ENCODE results near the gene MAN1C1. TPM values are rescaled to one million over a fixed set of nuclear protein-coding genes. Genes with fewer than 3 reads are reported as not detected.
A peak's percentile ranks its signal among the peaks of the same experiment; 100 is the strongest.

The MAN1C1 gene
- total RNA-seq, 1 donor from 2014 or later: 6.6 TPM

- no peak for DNase-seq (ENCODE audit: low read depth)
These were observed 60.7 kb downstream of the MAN1C1 start for GRCh38 chr1:25677193-25677773.

- DNase-seq (ENCODE audit: low read depth): no peak
These were observed 62.6 kb downstream of the MAN1C1 start for GRCh38 chr1:25679171-25679570.

- DNase-seq (ENCODE audit: low read depth): no peak
These were observed 64.1 kb downstream of the MAN1C1 start for GRCh38 chr1:25680701-25681100.

DNA sequence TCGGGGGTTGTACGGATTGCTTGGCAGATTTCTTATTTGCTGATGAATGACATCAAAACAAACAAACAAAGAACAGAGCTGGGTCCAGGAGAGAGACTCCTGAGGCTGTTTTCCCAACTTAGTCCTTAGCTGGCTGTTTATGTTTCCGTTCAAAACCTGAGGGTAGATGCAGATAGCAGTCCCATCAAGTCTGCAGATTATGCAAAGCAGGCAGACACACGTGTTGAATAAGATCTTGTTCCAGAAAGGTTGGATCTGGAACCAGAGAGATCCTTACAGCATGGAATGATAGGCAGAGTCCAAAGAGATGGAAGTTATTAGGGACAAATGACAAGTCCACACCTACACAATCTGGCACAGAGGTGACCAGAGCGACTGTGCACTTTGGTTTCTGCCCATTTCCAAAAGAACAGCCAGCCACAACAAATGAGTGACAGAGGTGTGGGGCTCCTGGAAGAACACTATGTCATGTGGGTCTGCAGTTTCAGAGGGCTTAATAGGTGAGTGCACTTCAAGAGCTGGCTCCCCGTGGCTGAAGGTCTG lies 65.5 kb downstream of the MAN1C1 start:
- no peak for DNase-seq (ENCODE audit: low read depth)

GRCh38 chr1:25683177-25683576 lies 66.6 kb downstream of the MAN1C1 start:
- no peak for DNase-seq (ENCODE audit: low read depth)

- no peak for DNase-seq (ENCODE audit: low read depth)
These were observed 67.1 kb downstream of the MAN1C1 start for GRCh38 chr1:25683731-25684130.

GRCh38 chr1:25684216-25684965 lies 67.8 kb downstream of the MAN1C1 start:
- no peak for DNase-seq (ENCODE audit: low read depth)

DNA sequence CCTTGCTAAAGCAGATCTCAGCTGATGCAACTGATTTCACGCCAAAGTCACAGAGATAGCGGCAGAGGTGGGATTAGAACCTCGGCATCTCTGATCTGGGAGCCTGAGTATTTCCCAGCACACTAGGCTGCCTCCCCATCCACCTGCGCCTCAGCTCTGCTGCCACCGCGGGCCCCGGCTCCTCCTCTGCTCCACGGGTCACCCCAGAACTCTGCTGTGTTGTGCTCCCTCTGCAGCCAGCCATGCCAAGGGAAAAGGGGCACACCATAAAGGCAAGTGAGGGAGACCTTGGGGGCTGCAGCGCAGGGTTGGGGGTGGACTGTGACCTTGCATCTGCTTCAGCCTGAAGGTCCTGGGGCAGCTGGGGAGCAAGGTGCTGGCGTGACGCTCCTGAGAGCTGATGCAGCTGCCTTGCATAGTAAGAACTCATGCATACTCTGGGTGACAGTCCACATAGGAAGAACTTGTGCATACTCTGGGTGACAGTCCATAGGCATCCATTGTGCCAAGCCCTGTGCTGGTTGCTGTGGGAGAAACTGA lies 68.7 kb downstream of the MAN1C1 start:
- no peak for DNase-seq (ENCODE audit: low read depth)

GRCh38 chr1:25685938-25686665 lies 69.5 kb downstream of the MAN1C1 start:
- no peak for DNase-seq (ENCODE audit: low read depth)

GRCh38 chr1:25687221-25688017 lies 70.8 kb downstream of the MAN1C1 start:
- DNase-seq (ENCODE audit: low read depth): no peak

DNA sequence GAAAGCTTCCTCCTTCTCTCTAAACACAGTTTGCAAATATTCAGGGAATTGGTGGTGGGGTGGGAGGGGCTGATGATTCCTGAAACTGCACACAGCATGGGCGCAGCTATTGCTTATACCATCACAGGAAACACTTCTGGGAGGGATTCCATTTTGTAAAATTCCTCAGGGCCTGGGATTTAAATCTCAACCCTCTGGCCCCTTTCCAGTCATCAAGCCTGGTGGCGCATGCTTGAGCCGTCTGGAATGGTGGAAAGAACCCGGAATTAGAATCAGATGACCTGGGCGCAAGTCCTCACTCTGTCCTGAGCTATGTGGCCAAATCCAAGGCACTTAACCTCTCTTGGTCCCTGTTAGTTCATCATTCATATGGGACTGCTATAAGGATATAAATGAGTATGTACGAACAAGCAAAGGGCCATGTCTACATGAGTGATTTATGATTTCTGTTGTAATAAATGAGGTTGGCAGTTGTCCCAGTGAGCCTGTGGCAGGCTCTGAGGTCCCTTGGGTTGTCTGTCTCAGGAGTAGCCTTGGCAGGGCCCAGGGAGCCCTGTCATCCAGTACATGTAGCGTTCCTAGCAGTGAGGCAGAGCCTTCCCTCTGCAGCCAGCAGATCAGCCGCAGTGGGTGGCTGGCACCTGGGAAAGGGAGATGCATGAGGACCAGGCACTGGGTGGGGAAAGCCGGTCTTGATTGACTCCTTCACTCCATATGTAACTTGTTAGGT lies 72.0 kb downstream of the MAN1C1 start:
- no peak for DNase-seq (ENCODE audit: low read depth)

GRCh38 chr1:25689686-25690381 lies 73.2 kb downstream of the MAN1C1 start:
- no peak for DNase-seq (ENCODE audit: low read depth)

DNA sequence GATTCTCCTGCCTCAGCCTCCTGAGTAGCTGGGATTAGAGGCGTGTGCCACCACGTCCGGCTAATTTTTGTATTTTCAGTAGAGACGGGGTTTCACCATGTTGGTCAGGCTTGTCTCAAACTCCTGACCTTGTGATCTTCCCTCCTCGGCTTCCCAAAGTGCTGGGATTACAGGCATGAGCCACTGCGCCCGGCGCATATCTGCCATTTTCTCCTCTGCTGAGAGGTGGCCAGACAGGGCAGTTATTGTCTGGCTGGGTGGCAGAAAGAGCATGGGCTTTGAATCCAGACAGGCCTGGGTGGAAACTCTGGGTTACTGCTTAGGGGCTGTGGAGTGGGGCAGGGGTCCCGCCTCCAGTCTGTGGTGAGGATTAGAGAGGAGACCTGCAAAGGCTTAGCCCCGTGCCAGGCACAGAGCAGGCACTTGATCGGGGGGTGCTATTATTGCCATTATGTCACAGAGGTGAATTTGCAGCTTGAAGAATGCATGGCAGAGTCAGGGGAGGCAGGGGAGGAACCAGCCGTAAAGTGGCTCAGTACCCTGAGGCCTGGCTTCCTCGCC lies 73.9 kb downstream of the MAN1C1 start:
- DNase-seq (ENCODE audit: low read depth): no peak

DNA sequence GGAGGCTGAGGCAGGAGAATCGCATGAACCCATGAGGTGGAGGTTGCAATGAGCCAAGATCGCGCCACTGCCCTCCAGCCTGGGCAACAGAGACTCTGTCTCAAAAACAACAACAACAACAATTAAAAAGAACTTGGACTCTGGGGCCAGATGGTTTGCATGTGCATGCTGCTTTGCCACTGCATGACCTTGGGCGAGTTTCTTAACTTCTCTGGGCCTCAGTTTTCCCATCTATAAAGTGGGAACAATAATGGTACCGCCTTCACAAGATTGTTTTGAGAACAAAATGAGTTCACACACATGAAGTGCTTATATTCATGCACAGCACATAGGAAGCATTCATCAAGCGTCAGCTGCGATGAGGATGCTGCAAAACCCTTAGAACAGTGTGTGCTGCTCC lies 74.6 kb downstream of the MAN1C1 start:
- no peak for DNase-seq (ENCODE audit: low read depth)

DNA sequence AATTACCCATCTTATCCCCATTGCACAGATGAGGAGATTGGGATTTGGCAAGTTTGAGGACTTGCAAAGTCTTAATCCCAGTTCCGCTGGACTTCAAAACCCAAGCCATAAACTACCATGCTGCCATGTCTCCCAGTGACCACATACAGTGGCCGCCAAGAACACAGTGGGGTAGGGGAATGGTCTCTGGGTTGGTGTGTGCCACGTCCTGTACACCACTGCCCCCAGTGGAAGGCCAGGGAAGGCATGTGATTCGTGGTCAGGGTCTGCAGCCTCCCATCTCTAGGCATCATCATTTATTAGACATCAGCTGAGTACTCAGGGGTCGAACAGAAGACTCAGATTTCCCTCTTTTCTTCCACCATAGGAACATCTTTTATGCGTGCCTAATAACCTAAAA lies 76.0 kb downstream of the MAN1C1 start:
- no peak for DNase-seq (ENCODE audit: low read depth)

DNA sequence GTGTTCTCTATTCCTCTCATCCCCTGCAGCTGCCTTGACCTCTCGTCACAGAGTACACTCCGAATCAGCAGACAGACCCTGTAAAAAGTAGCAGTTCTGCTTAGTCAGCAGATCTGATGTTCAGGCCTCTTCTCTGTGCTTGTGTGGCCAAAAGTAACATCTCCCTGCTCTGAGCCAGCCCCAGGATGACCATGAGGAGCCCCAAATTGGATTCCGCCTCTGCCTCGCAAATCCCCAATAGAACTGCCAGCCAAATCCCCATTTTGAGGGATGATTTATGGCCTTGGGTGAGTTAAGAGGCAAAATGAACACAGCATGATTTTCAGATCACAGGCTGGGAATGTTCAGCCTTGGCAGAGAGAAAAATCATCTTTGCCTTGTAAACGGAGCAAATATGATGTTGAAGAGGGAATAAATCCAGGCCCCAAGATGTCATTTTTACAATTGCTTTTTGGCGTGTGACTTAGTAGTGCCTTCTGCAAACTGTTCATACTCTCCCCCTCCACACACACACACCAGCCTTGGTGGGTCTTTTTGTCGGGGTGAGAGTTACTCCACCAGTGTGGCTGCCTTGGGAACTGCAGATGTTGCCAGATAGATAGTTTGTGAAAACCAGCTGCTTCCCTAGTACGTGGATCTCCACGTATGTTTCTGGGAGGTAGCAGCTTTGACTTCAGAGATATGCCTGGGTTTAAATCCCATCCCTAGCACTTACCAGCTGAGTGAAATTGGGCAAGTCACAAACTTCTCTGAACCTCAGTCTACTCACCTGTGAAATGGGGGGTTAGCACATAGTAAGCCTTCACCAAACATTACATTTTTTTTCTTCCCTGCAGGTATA lies 77.8 kb downstream of the MAN1C1 start:
- DNase-seq (ENCODE audit: low read depth): peak; percentile 25

DNA sequence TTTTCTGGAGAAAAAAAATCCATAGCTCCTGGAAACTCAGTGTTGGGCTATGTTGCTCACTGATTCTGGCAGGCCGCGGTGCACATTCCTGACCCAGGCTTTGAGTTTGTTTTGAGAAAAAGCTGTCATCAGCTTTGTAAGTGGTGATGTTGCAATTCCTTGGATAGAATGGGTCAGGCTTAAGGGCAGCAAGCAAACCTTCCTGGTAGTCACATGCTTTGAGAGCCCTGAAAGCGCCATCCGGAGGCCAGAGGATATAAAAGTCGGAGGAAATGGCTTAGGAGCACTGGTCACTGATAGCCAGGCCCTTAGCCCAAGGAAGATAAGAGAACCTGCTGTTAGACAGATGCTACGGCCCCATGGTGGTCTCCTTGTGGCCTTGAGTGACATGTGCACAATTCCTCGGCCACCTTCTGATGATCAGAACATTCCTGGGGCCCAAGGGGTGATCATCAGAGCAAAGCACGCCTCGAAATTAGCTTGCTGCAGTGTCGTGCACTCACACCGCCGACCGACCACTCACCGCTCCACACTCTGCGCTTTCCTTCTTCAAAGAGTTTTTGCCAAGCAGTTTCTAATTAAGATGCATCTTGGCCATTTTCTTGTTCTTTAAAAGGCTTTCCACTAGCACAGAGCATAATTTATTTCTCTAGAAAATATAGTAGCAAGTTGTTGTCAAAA lies 78.6 kb downstream of the MAN1C1 start:
- DNase-seq (ENCODE audit: low read depth): peak; percentile 89

DNA sequence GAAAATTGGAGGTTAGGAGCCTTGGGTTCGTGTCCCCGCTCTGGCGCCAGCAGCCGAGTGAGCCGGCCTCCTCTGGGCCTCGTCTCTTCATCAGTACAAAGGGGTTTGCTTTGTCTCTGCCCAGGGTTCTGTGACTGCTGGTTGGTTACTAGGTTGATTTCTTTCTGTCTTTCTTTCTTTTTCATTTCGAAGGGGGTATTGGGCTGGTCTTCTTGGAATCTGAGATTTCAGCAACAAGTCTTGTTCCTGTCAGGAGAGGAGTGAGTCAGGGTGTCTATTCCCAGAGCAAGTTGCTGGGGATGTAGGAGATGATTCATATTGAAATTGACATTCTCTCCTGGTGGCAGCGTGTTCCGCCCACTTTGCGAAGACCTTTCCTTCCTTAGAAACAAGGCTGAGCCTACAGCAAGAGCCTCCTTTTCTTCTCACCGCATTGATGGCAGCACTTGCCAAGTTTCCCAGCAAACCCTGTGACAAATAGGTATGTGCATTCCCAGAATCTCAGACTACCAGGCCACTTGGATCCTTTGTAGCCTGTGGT lies 79.2 kb downstream of the MAN1C1 start:
- DNase-seq (ENCODE audit: low read depth): peak; percentile 76
